HepG2 (cell line): Measurements from ENCODE around the gene DYNC2I2. TPM values are rescaled to one million over a fixed set of nuclear protein-coding genes. Genes with fewer than 3 reads are reported as not detected.

Source experiments
- ATAC-seq: fragments of 200-7000 bp; cut with Tn5 transposase; 3 replicates; pipeline ENCODE4 v1.9.1; 2020; ENCODE audit warnings: mild to moderate bottlenecking, moderate library complexity
- BruUV-seq: library from RNA; stranded (reverse); fragments of 400-500 nt; replicated peaks from 2 replicates; lab custom pipeline; 2021; lab: Mats Ljungman, UMichigan
- CTCF ChIA-PET: fragments of 300-600 bp; formaldehyde crosslinking; extraction: SDS; loops from one replicate; lab custom pipeline; 2021; ENCODE audit warnings: low total read pairs, inconsistent platforms, low intra/inter-chr PET ratio; lab: Yijun Ruan, JAX
- POLR2A ChIA-PET: fragments of 350-600 bp; sonication (Branson Sonifier 250); formaldehyde crosslinking; loops from one replicate; lab custom pipeline; 2020; ENCODE audit warnings: antibody characterized with exemption, inconsistent platforms; lab: Yijun Ruan, JAX
- DNase-seq: peaks from one replicate; pipeline ENCODE4 v3.0.0-alpha.2; 2015; ENCODE audit warnings: low spot score
- FAIRE-seq: peaks from 3 replicates; lab custom pipeline; 2011; peaks lifted over from hg19 to GRCh38; lab: Jason Lieb, UNC
- H2AFZ ChIP-seq: one replicate; pipeline ENCODE4 v1.6.1; 2011; ENCODE audit warnings: low read length, inconsistent platforms
- H3K27ac ChIP-seq: fragments of 300-600 bp; 3 replicates; pipeline ENCODE4 v1.8.0; 2011; ENCODE audit warnings: mixed run types, mild to moderate bottlenecking, mixed read lengths, low read length, inconsistent platforms; ENCODE audit not compliant: insufficient read depth; ENCODE audit errors: extremely low read length
- H3K27me3 ChIP-seq, 2 experiments: fragments of 200-600 bp in 1 of 2; 2 replicates in 1 of 2; 3 replicates in 1 of 2; pipeline versions ENCODE4 v1.6.0 to v1.8.0; 2011; ENCODE audit warnings: low read length in 2 of 2, mild to moderate bottlenecking in 2 of 2, moderate library complexity in 2 of 2, inconsistent platforms in 1 of 2; ENCODE audit not compliant: insufficient read depth in 2 of 2, control insufficient read depth in 1 of 2
- H3K36me3 ChIP-seq, 2 experiments: fragments of 200-600 bp in 1 of 2; replicated peaks in 1 of 2; 2 replicates in 1 of 2; 3 replicates in 1 of 2; pipeline versions ENCODE4 v1.5.1 to v1.8.0; 2011; ENCODE audit warnings: low read length in 2 of 2, inconsistent platforms in 1 of 2; ENCODE audit not compliant: insufficient read depth in 2 of 2, control insufficient read depth in 1 of 2
- H3K4me1 ChIP-seq: 2 replicates; pipeline ENCODE4 v1.5.1; 2012; ENCODE audit warnings: low read length, inconsistent platforms; ENCODE audit not compliant: insufficient read depth
- H3K4me2 ChIP-seq: 2 replicates; pipeline ENCODE4 v1.6.0; 2011; ENCODE audit warnings: low read depth, low read length, inconsistent platforms
- H3K4me3 ChIP-seq, 3 experiments: fragments of 200-600 bp in 1 of 3; sonication (generic), shearing (Covaris generic) in 1 of 3; replicated peaks in 1 of 3; 2 replicates each; pipeline ENCODE4 v1.5.1; 2011 to 2016; ENCODE audit warnings: low read length in 3 of 3, inconsistent platforms in 2 of 3, low read depth in 2 of 3, mild to moderate bottlenecking in 2 of 3, control low read depth in 1 of 3, mixed read lengths in 1 of 3; ENCODE audit not compliant: insufficient read depth in 1 of 3
- H3K79me2 ChIP-seq: one replicate; pipeline ENCODE4 v1.6.1; 2011; ENCODE audit warnings: low read length, inconsistent platforms; ENCODE audit not compliant: insufficient read depth
- H3K9ac ChIP-seq: 2 replicates; pipeline ENCODE4 v1.6.0; 2011; ENCODE audit warnings: mild to moderate bottlenecking, low read depth, low read length, inconsistent platforms; ENCODE audit not compliant: insufficient read depth
- H3K9me3 ChIP-seq: 2 replicates; pipeline ENCODE4 v1.5.1; 2012; ENCODE audit warnings: mild to moderate bottlenecking, low read length
- H4K20me1 ChIP-seq: 2 replicates; pipeline ENCODE4 v1.6.0; 2011; ENCODE audit warnings: inconsistent platforms, mild to moderate bottlenecking, low read length, moderate library complexity; ENCODE audit not compliant: insufficient read depth
- ATRX ChIP-seq: sonication (generic); formaldehyde crosslinking; IDR thresholded peaks from 2 replicates; pipeline ENCODE4 v1.4.0; 2020; ENCODE audit warnings: missing genetic modification reagents, borderline replicate concordance
- HDAC2 ChIP-seq: sonication (generic); formaldehyde crosslinking; IDR thresholded peaks from 2 replicates; pipeline ENCODE4 v1.4.0; 2020; ENCODE audit warnings: missing genetic modification reagents
- MXI1 ChIP-seq: IDR thresholded peaks from 3 replicates; pipeline ENCODE4 v1.6.1; 2012; ENCODE audit warnings: low read depth, low read length, inconsistent platforms, borderline replicate concordance
- NFIB ChIP-seq: sonication (generic); formaldehyde crosslinking; IDR thresholded peaks from 2 replicates; pipeline ENCODE4 v1.9.0; 2021; ENCODE audit warnings: missing genetic modification reagents, mild to moderate bottlenecking, borderline replicate concordance
- RAD21 ChIP-seq: fragments of 450-650 bp; formaldehyde crosslinking; IDR thresholded peaks from 2 replicates; pipeline ENCODE4 v1.5.0; 2020; ENCODE audit warnings: mild to moderate bottlenecking
- SNAPC4 ChIP-seq: sonication (generic); formaldehyde crosslinking; IDR thresholded peaks from 2 replicates; pipeline ENCODE4 v1.4.0; 2020; ENCODE audit warnings: mild to moderate bottlenecking, missing genetic modification reagents
- TP53 ChIP-seq: sonication (generic); formaldehyde crosslinking; conservative IDR thresholded peaks from 2 replicates; pipeline ENCODE4 v1.4.0; 2020; ENCODE audit warnings: missing genetic modification reagents
- ZNF407 ChIP-seq: sonication (generic); formaldehyde crosslinking; IDR thresholded peaks from one replicate; pipeline ENCODE4 v1.5.1; 2020; ENCODE audit warnings: mild to moderate bottlenecking, missing genetic modification reagents; ENCODE audit errors: not compliant biosample characterization
- ZNF816 ChIP-seq: sonication (generic); formaldehyde crosslinking; IDR thresholded peaks from 2 replicates; pipeline ENCODE4 v1.8.0; 2022; ENCODE audit warnings: missing genetic modification reagents, mild to moderate bottlenecking, borderline replicate concordance
- WGBS: methylation state at CpG from one replicate; pipeline ENCODE4 v1.1.6; 2017; ENCODE audit warnings: low lambda C conversion rate; 5-methylcytosine and 5-hydroxymethylcytosine counted together
- in situ Hi-C: cut with HindIII; loops from 2 replicates; pipeline ENCODE4 v1.10.0; 2017; ENCODE audit warnings: low pct_unique_long_range_greater_than_20kb; ENCODE audit not compliant: extremely low pct_ligation_motif_present
- intact Hi-C: fragments of 100-400 bp; cut with micrococcal nuclease; formaldehyde crosslinking; loops from one replicate; pipeline ENCODE4 v1.10.0; 2022; ENCODE audit not compliant: unreplicated experiment
- polyA plus RNA-seq, 8 experiments: library from polyadenylated mRNA; depleted of rRNA in 3 of 8; stranded (reverse) in 7 of 8; unstranded in 1 of 8; fragments of >200 nt; fragmentation: Illumina TruSeq in 4 of 8; extraction: Trizol in 4 of 8; gene quantifications; 2 replicates each; pipeline versions ENCODE4 v1.2.1 to v1.2.3, GENCODE V29; 2011 to 2016; ENCODE audit warnings: low read depth in 4 of 8, missing spikeins in 1 of 8, mixed read lengths in 1 of 8; ENCODE audit not compliant: insufficient read depth in 1 of 8
- total RNA-seq, 5 experiments: library from RNA; depleted of rRNA; stranded (reverse); fragments of >200 nt; fragmentation: Illumina TruSeq; extraction: Trizol; gene quantifications; 2 replicates each; pipeline ENCODE4 v1.2.3, GENCODE V29; 2016; ENCODE audit warnings: low read depth in 1 of 5

DYNC2I2 gene
- total and polyA plus RNA-seq, 2 of the 13 experiments (the other 11 are each of a cell fraction or from before 2014, with no cell fraction given): 13.7 to 40.2 TPM

- no TSS peak for BruUV-seq
- FAIRE-seq (no peak), ATAC-seq (no peak), DNase-seq (no peak)
- Histone ChIP-seq H3K4me2 (no peak overlapping the region), H3K27me3 (no peaks in the 10 kb centered on the region), H3K36me3 (peaks cover 43 to 77% of the 10 kb centered on the region in 2 experiments), H3K9ac (no peak overlapping the region), H3K27ac (no peak overlapping the region), H3K9me3 (no peaks in the 10 kb centered on the region), H3K4me3 (no peak overlapping the region), H3K4me1 (no peaks in the 10 kb centered on the region), H4K20me1 (no peaks in the 10 kb centered on the region), H3K79me2 (no peaks in the 10 kb centered on the region), H2AFZ (no peak overlapping the region)
- intact Hi-C loops (no loop called here), in situ Hi-C loops (no loop called here)
- 97% methylated on average over 16 of the region's 16 CpGs for WGBS
- POLR2A ChIA-PET: interaction anchor here (0.7 kb wide), 1 partner anchor 1706 kb away, joined by 3 read pairs; no protein-coding TSS in a partner anchor
- CTCF ChIA-PET: no interaction called here
- no peak for TF ChIP-seq TP53
- no peak for TF ChIP-seq SNAPC4
- TF ChIP-seq RAD21 (CRISPR knock-in tag): no peak
- TF ChIP-seq ZNF407 (CRISPR knock-in tag): no peak
- no peak for TF ChIP-seq MXI1
- no peak for TF ChIP-seq ATRX (CRISPR knock-in tag)
- no peak for TF ChIP-seq HDAC2 (CRISPR knock-in tag)
- TF ChIP-seq NFIB: no peak
- no peak for TF ChIP-seq ZNF816 (CRISPR knock-in tag)
Observed at GRCh38 chr9:128607642-128608350, 48.9 kb downstream of the DYNC2I2 start.
